Stimulated activated CD4-positive, alpha-beta T cell treated with anti-CD3 and anti-CD28 coated beads, Interleukin-4, amount 100 ng/mL, for 4 hours (primary cell): ENCODE results near the gene NPIPA1.
"Not testable (repeated sequence)": the region's sequence is repeated elsewhere in the genome, so short reads cannot be mapped to it uniquely, and the experiment has no call there.

Experiments used
- DNase-seq, 2 experiments: peaks; one replicate each; pipeline ENCODE4 v3.0.0-alpha.2; 2020

NPIPA1 gene

DNA sequence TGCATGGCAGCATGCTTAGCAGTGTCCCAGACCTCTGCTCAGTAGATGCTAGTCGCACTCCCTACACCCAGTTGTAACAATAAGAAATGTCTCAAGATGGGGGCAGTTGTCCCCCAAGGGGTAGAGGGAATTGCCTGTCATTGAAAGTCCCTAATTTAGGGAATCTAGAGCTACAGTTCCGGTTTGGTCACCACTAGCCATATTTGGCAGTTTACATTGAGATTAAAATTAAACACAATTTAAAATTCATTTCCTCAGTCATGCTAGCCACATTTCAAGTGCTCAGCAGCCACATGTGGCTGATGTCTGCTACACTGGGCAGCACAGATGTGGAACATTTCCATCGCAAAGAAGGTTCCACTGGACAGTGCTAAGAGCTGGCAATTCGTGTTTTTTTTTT, 41.7 kb downstream of the NPIPA1 start:
- not testable (repeated sequence) for DNase-seq

- DNase-seq: not testable (repeated sequence)
These were observed 44.0 kb downstream of the NPIPA1 start for GRCh38 chr16:14981234-14981633.

GRCh38 chr16:14982521-14982920, 45.3 kb downstream of the NPIPA1 start:
- not testable (repeated sequence) for DNase-seq

GRCh38 chr16:14988092-14988491, 50.8 kb downstream of the NPIPA1 start:
- not testable (repeated sequence) for DNase-seq

DNA sequence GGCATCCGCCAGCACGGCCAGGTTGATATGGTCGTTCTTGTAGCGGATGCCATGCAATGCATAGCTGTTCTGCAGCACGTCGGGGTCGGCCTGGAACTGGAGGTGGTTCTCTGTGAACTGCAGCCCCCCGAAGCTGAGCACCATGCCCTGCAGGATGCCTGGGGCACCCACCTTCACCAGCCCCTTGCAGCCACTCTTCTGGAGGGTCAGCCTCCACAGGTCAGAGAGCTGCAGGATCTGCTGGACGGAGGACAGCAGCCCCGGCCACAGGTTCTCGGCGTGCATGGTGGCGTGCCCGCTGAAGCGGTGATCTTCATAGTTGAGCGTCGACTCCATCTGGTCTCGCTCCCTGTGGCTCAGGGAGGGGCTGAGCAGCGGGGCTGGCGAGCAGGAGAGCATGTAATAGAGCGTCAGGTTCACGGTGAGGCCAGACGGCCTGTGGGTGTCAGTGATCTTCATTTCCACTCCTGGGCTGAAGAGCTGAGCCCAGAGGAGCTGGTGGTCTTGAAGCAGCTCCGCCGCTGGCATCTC, 51.5 kb downstream of the NPIPA1 start:
- not testable (repeated sequence) for DNase-seq

GRCh38 chr16:14989291-14990281, 52.3 kb downstream of the NPIPA1 start:
- DNase-seq: not testable (repeated sequence)

DNA sequence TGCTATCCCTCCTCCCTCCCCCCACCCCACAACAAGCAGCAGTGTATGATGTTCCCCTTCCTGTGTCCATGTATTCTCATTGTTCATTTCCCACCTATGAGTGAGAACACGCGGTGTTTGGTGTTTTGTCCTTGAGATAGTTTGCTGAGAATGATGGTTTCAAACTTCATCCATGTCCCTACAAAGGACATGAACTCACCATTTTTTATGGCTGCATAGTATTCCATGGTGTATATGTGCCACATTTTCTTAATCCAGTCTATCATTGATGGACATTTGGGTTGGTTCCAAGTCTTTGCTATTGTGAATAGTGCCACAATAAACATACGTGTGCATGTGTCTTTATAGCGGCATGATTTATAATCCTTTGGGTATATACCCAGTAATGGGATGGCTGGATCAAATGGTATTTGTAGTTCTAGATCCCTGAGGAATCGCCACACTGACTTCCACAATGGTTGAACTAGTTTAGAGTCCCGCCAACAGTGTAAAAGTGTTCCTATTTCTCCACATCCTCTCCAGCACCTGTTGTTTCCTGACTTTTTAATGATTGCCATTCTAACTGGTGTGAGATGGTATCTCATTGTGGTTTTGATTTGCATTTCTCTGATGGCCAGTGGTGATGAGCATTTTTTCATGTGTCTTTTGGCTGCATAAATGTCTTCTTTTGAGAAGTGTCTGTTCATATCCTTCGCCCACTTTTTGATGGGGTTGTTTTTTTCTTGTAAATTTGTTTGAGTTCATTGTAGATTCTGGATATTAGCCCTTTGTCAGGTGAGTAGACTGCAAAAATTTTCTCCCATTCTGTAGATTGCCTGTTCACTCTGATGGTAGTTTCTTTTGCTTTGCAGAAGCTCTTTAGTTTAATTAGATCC, 56.3 kb downstream of the NPIPA1 start:
- not testable (repeated sequence) for DNase-seq

DNA sequence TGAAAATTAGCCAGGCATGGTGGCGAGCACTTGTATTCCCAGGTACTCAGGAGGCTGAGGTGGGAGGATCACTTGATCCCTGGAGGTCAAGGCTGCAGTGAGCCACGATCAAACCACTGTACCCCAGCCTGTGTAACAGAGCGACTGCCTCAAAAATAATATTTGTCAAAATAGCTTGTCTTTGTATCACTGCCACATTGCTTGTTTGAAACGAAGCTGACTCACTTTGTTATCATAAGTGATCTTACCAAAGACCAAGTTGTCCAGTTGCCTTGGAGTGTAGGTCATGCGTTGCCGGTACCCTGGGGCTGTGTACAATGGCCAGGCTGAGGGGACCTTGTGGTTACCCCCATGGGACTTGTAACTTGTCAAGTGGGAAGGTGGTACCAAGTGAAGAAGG, 59.5 kb downstream of the NPIPA1 start:
- not testable (repeated sequence) for DNase-seq

GRCh38 chr16:14998300-14998699, 61.1 kb downstream of the NPIPA1 start:
- not testable (repeated sequence) for DNase-seq

DNA sequence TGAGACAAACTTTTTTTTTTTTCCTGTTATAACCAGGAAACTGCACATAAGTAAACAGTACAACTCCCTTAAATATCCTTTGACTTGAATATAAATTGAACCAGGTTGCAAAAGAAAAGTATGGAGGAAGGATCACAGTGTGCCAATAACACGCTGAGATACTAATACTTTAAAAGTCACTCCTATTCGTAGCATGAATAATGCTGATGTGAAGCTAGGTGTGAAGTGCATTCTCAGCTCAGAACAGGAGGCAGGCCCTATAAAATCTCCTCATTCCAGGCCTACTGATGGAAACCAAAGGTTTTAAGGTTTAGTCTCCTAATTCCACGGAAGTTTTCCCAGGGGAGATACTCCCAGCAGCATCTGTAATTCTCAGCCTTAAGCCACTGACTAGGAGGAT, 62.6 kb downstream of the NPIPA1 start:
- not testable (repeated sequence) for DNase-seq
